GM18870 (cell line): ENCODE data around the gene TNIK.
A peak's percentile ranks its signal among the peaks of the same experiment; 100 is the strongest.

Experiments used
- ATAC-seq: cut with Tn5 transposase; IDR thresholded peaks from one replicate; pipeline ENCODE4 v1.9.1; 2021; ENCODE audit warnings: moderate library complexity; ENCODE audit not compliant: unreplicated experiment

Gene TNIK

GRCh38 chr3:171459942-171460724, at the start of gene TNIK:
Gene TNIK (minus strand): TSS chr3:171460405. CDS start chr3:171460063, 342 bp downstream.
- peak; percentile 54 for ATAC-seq

GRCh38 chr3:171508676-171509075, 48.5 kb upstream of the TNIK start:
- no peak for ATAC-seq

GRCh38 chr3:171508206-171508605, 48.0 kb upstream of the TNIK start:
- ATAC-seq: no peak

- no peak for ATAC-seq
Measured at GRCh38 chr3:171506743-171507319, 46.6 kb upstream of the TNIK start.

GRCh38 chr3:171505822-171506333, 45.7 kb upstream of the TNIK start:
- ATAC-seq: no peak

GRCh38 chr3:171504376-171504775, 44.2 kb upstream of the TNIK start:
- no peak for ATAC-seq

GRCh38 chr3:171503817-171504216, 43.6 kb upstream of the TNIK start:
- no peak for ATAC-seq

GRCh38 chr3:171498921-171499320, 38.7 kb upstream of the TNIK start:
- no peak for ATAC-seq

GRCh38 chr3:171497468-171497867, 37.3 kb upstream of the TNIK start:
- no peak for ATAC-seq

- ATAC-seq: no peak
Measured at GRCh38 chr3:171495413-171495812, 35.2 kb upstream of the TNIK start.

- no peak for ATAC-seq
Measured at GRCh38 chr3:171494457-171495109, 34.4 kb upstream of the TNIK start.

- ATAC-seq: no peak
Measured at GRCh38 chr3:171491361-171491760, 31.2 kb upstream of the TNIK start.

- no peak for ATAC-seq
Measured at GRCh38 chr3:171490901-171491300, 30.7 kb upstream of the TNIK start.

GRCh38 chr3:171489348-171489747, 29.1 kb upstream of the TNIK start:
- ATAC-seq: no peak

- ATAC-seq: no peak
Measured at GRCh38 chr3:171488479-171488878, 28.3 kb upstream of the TNIK start.

GRCh38 chr3:171487382-171487781, 27.2 kb upstream of the TNIK start:
- no peak for ATAC-seq

GRCh38 chr3:171485338-171485737, 25.1 kb upstream of the TNIK start:
- ATAC-seq: no peak

- no peak for ATAC-seq
Measured at GRCh38 chr3:171481011-171481410, 20.8 kb upstream of the TNIK start.

GRCh38 chr3:171480526-171480925, 20.3 kb upstream of the TNIK start:
- peak; percentile 93 for ATAC-seq

- ATAC-seq: no peak
Measured at GRCh38 chr3:171476532-171477102, 16.4 kb upstream of the TNIK start.

- ATAC-seq: no peak
Measured at GRCh38 chr3:171472552-171472951, 12.3 kb upstream of the TNIK start.
